ENCODE data around the gene RNASE7. TPM values are rescaled to one million over a fixed set of nuclear protein-coding genes. Genes with fewer than 3 reads are reported as not detected.

The RNASE7 gene
- total and polyA plus RNA-seq, 4 donors: 0.12 TPM; not detected in 3

- Histone ChIP-seq H3K36me3 (ENCODE audit: control insufficient read depth, insufficient read depth, low read length) (no peaks in the 10 kb centered on the region), H3K27ac (ENCODE audit: low read depth, low read length) (no peak within 1 kb of the TSS), H3K9me3 (ENCODE audit: control insufficient read depth, insufficient read depth, low read length) (no peaks in the 10 kb centered on the region), H3K27me3 (ENCODE audit: control insufficient read depth, insufficient read depth, low read length) (no peaks in the 10 kb centered on the region), H3K4me3 (ENCODE audit: low read depth, low read length) (no peak within 1 kb of the TSS), H3K4me1 (ENCODE audit: control insufficient read depth, insufficient read depth, low read length) (peaks cover 26% of the 10 kb centered on the region)
- 100% methylated on average over 2 of the region's 5 CpGs for WGBS (ENCODE audit: insufficient coverage)
- no peak for DNase-seq (ENCODE audit: low read depth in 4 of 6, low spot score in 6 of 6)
Observed at GRCh38 chr14:21029917-21030316, 12.2 kb upstream of the RNASE7 start, which contains the start of gene TPPP2. Gene TPPP2, plus strand, starts transcription at chr14:21030217. Its CDS starts 365 bp downstream, at chr14:21030582.

GRCh38 chr14:21030531-21030930, 11.6 kb upstream of the RNASE7 start:
- Histone ChIP-seq H3K4me1 (ENCODE audit: control insufficient read depth, insufficient read depth, low read length) (peaks cover 23% of the 10 kb centered on the region), H3K36me3 (ENCODE audit: control insufficient read depth, insufficient read depth, low read length) (no peaks in the 10 kb centered on the region), H3K4me3 (ENCODE audit: low read depth, low read length) (no peak overlapping the region), H3K27ac (ENCODE audit: low read depth, low read length) (no peak overlapping the region), H3K27me3 (ENCODE audit: control insufficient read depth, insufficient read depth, low read length) (no peaks in the 10 kb centered on the region), H3K9me3 (ENCODE audit: control insufficient read depth, insufficient read depth, low read length) (no peaks in the 10 kb centered on the region)
- DNase-seq (ENCODE audit: low read depth in 4 of 6, low spot score in 6 of 6): no peak
- 89% methylated on average over 11 of the region's 12 CpGs for WGBS (ENCODE audit: insufficient coverage)

- 97% methylated on average over 3 of the region's 5 CpGs for WGBS (ENCODE audit: insufficient coverage)
- Histone ChIP-seq H3K9me3 (ENCODE audit: control insufficient read depth, insufficient read depth, low read length) (no peaks in the 10 kb centered on the region), H3K36me3 (ENCODE audit: control insufficient read depth, insufficient read depth, low read length) (no peaks in the 10 kb centered on the region), H3K27me3 (ENCODE audit: control insufficient read depth, insufficient read depth, low read length) (no peaks in the 10 kb centered on the region), H3K27ac (ENCODE audit: low read depth, low read length) (no peak overlapping the region), H3K4me1 (ENCODE audit: control insufficient read depth, insufficient read depth, low read length) (peaks cover 18% of the 10 kb centered on the region), H3K4me3 (ENCODE audit: low read depth, low read length) (no peak overlapping the region)
- DNase-seq (ENCODE audit: low read depth in 4 of 6, low spot score in 6 of 6): no peak
Observed at GRCh38 chr14:21032326-21033132, 9.6 kb upstream of the RNASE7 start.

- Histone ChIP-seq H3K27me3 (ENCODE audit: control insufficient read depth, insufficient read depth, low read length) (no peaks in the 10 kb centered on the region), H3K27ac (ENCODE audit: low read depth, low read length) (no peak overlapping the region), H3K36me3 (ENCODE audit: control insufficient read depth, insufficient read depth, low read length) (no peaks in the 10 kb centered on the region), H3K4me3 (ENCODE audit: low read depth, low read length) (no peak overlapping the region), H3K4me1 (ENCODE audit: control insufficient read depth, insufficient read depth, low read length) (peaks cover 18% of the 10 kb centered on the region), H3K9me3 (ENCODE audit: control insufficient read depth, insufficient read depth, low read length) (no peaks in the 10 kb centered on the region)
- peak in 1 of 6 donors; percentile 60 for DNase-seq (ENCODE audit: low read depth in 4 of 6, low spot score in 6 of 6)
- 86% methylated on average over 4 of the region's 4 CpGs for WGBS (ENCODE audit: insufficient coverage)
Observed at GRCh38 chr14:21033133-21033698, 8.9 kb upstream of the RNASE7 start.

- no peak for DNase-seq (ENCODE audit: low read depth in 4 of 6, low spot score in 6 of 6)
- Histone ChIP-seq H3K4me1 (ENCODE audit: control insufficient read depth, insufficient read depth, low read length) (peaks cover 30% of the 10 kb centered on the region), H3K4me3 (ENCODE audit: low read depth, low read length) (no peak within 1 kb of the TSS), H3K27me3 (ENCODE audit: control insufficient read depth, insufficient read depth, low read length) (no peaks in the 10 kb centered on the region), H3K36me3 (ENCODE audit: control insufficient read depth, insufficient read depth, low read length) (no peaks in the 10 kb centered on the region), H3K27ac (ENCODE audit: low read depth, low read length) (no peak within 1 kb of the TSS), H3K9me3 (ENCODE audit: control insufficient read depth, insufficient read depth, low read length) (no peaks in the 10 kb centered on the region)
- 76% methylated on average over 4 of the region's 5 CpGs for WGBS (ENCODE audit: insufficient coverage)
Observed at GRCh38 chr14:21034707-21035106, 7.5 kb upstream of the RNASE7 start, which contains the start of gene RNASE13. Gene RNASE13, minus strand, starts transcription at chr14:21034807. Its CDS starts 519 bp downstream, at chr14:21034288.

GRCh38 chr14:21036751-21037150, 5.4 kb upstream of the RNASE7 start:
- H3K9me3 ChIP-seq (ENCODE audit: control insufficient read depth, insufficient read depth, low read length): no peaks in the 10 kb centered on the region
- peaks cover 34% of the 10 kb centered on the region for H3K4me1 ChIP-seq (ENCODE audit: control insufficient read depth, insufficient read depth, low read length)
- H3K36me3 ChIP-seq (ENCODE audit: control insufficient read depth, insufficient read depth, low read length): no peaks in the 10 kb centered on the region
- no peak overlapping the region for H3K4me3 ChIP-seq (ENCODE audit: low read depth, low read length)
- H3K27ac ChIP-seq (ENCODE audit: low read depth, low read length): no peak overlapping the region
- H3K27me3 ChIP-seq (ENCODE audit: control insufficient read depth, insufficient read depth, low read length): no peaks in the 10 kb centered on the region
- WGBS (ENCODE audit: insufficient coverage): 65% methylated on average over 4 of the region's 7 CpGs
- DNase-seq (ENCODE audit: low read depth in 4 of 6, low spot score in 6 of 6): peak in 1 of 6 donors; percentile 16

GRCh38 chr14:21037156-21037555, 5.0 kb upstream of the RNASE7 start:
- Histone ChIP-seq H3K9me3 (ENCODE audit: control insufficient read depth, insufficient read depth, low read length) (no peaks in the 10 kb centered on the region), H3K27me3 (ENCODE audit: control insufficient read depth, insufficient read depth, low read length) (no peaks in the 10 kb centered on the region), H3K27ac (ENCODE audit: low read depth, low read length) (no peak overlapping the region), H3K36me3 (ENCODE audit: control insufficient read depth, insufficient read depth, low read length) (no peaks in the 10 kb centered on the region), H3K4me3 (ENCODE audit: low read depth, low read length) (no peak overlapping the region), H3K4me1 (ENCODE audit: control insufficient read depth, insufficient read depth, low read length) (peaks cover 34% of the 10 kb centered on the region)
- no peak for DNase-seq (ENCODE audit: low read depth in 4 of 6, low spot score in 6 of 6)
- no CpG with 5 or more reads among the region's 3 CpGs for WGBS (ENCODE audit: insufficient coverage)

GRCh38 chr14:21038441-21039422, 3.4 kb upstream of the RNASE7 start:
- Histone ChIP-seq H3K36me3 (ENCODE audit: control insufficient read depth, insufficient read depth, low read length) (no peaks in the 10 kb centered on the region), H3K27ac (ENCODE audit: low read depth, low read length) (peak overlapping the region; percentile 79)
- peak in 4 of 6 donors; percentile 62 to 94 (median 80) for DNase-seq (ENCODE audit: low read depth in 4 of 6, low spot score in 6 of 6)

More at GRCh38 chr14:21038441-21039422, 3.4 kb upstream of the RNASE7 start:
- H3K4me3 ChIP-seq (ENCODE audit: low read depth, low read length): peak overlapping the region; percentile 11
- H3K4me1 ChIP-seq (ENCODE audit: control insufficient read depth, insufficient read depth, low read length): peaks cover 37% of the 10 kb centered on the region
- WGBS (ENCODE audit: insufficient coverage): 33% methylated on average over 4 of the region's 10 CpGs
- H3K9me3 ChIP-seq (ENCODE audit: control insufficient read depth, insufficient read depth, low read length): no peaks in the 10 kb centered on the region
- H3K27me3 ChIP-seq (ENCODE audit: control insufficient read depth, insufficient read depth, low read length): no peaks in the 10 kb centered on the region

Measured in spinal cord (tissue), 10 donors.